DMS 273 treated with DMSO at 0.1 percent for 48 hours (cell line): ENCODE data around the gene MTNR1B.
A peak's percentile ranks its signal among the peaks of the same experiment; 100 is the strongest.

Experiments
- DNase-seq: peaks from one replicate; lab custom pipeline; 2025; lab: John Stamatoyannopoulos, UW

The MTNR1B gene

GRCh38 chr11:92969634-92970347 lies at the start of gene MTNR1B:
Gene MTNR1B (plus strand): TSS chr11:92969651. CDS start chr11:92969726, 75 bp downstream.
- no peak for DNase-seq

DNA sequence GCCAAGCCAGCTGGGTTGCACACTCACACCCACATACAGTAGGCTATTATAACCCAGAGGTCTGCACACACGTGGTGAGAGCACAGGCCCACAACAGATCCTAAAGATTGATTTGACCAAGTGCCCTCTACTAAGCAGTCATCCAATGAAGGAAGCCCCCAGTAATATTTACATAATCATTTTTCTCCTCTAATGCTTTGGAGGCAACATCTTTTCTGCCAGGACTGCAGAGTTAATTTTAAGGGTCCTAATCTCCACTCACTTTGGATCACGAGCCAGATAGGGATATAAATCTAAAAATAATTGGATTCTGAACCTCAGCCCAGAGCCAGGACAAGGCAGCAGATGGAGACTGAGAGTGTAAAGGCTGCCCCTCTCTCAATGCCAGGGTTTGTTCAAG lies 49.1 kb upstream of the MTNR1B start:
- peak; percentile 12 for DNase-seq

DNA sequence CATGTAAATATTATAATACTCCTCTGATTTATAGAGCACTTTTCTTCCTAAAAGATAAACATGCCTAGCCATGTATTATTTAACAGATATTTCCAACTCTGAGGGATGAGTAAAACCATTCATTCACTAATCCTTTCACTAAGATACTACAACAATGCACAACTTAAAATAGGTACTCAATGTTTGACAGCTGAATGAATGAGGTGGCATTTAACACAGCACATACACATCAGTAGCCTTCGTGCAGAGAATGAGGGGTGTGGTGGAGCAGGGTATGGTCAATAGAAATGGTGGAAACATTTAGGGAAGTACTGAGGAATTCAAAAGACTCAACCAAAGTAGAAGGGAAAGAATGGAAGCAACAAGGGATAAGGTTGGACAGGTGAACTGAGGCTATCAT lies 46.7 kb upstream of the MTNR1B start:
- DNase-seq: no peak

GRCh38 chr11:92929246-92929645 lies 40.2 kb upstream of the MTNR1B start:
- DNase-seq: no peak

GRCh38 chr11:92929653-92930052 lies 39.8 kb upstream of the MTNR1B start:
- DNase-seq: no peak

DNA sequence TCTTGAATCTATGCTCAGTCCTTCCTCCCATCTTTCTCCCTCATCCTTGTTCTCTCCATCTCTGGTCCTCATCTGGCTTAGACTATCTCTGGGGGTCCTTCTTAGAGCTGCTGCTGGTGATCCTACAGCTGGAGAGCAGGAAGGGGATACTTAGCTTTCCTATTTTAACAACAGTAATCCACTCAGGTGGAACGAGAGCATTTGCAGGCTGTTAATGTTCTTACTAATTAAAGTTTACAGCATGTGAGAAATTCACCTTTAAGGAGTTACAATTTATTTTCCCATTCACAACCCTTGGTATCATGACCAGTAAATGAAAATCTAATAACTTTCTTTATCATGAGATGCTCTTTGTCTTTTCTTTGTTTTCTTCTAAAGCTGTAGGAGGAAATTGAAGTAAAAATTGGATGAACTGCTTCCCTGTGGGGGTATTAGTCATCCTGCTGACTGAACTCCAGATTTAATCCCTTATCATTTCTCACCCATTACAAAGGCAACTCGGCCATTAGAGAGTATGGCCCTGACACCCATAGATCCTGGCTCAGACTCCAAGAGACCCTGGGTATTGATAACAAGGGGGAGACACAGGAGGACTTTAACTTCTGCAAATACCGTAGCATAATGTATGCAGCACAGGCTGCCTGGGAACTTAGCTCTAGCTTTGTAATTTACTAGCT lies 37.6 kb upstream of the MTNR1B start:
- DNase-seq: no peak

GRCh38 chr11:92939305-92939704 lies 30.1 kb upstream of the MTNR1B start:
- no peak for DNase-seq

DNA sequence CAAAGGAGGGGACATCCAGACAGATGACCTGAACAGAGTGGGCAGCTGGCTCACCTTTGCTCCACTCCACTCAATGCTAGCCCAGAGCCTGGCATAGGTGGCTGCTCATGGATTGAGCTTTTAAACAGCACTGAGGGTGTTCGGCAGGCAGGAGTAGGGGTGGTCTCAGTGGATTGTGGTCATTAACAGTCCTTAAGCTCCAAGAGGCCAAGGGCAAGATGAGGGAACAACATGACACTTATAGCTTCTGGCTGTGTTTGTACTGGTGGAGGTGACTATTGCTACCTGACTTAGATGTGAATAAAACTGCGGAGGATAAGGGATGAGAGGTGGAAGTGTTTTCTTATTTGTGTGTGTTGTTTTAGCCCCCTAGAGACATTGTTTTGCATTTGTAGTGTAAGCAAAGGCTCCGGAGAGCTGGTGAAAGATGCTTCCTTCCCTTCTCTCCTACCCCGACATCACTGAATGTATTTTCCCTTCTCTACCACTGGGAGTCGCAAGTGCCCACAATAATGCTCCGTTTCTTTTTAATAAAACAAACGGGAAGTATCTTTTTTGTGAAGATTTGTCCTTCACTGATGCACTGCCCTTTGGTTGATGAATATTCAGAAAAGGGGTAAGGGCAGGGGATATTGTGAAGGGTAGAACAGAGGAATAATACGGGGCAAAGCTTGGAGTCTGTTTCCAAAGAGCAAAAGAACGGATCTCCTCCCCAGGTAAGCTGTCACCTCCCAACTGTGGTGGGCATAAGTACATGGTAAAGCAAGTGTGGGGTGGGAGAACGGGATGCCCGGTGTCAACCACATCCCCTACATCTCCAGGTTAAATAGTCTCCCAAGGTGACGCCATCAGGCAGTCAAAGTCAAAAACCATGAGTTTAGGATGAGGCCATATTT lies 27.5 kb upstream of the MTNR1B start:
- DNase-seq: no peak

- DNase-seq: no peak
Measured at GRCh38 chr11:92946707-92947106, 22.7 kb upstream of the MTNR1B start.

DNA sequence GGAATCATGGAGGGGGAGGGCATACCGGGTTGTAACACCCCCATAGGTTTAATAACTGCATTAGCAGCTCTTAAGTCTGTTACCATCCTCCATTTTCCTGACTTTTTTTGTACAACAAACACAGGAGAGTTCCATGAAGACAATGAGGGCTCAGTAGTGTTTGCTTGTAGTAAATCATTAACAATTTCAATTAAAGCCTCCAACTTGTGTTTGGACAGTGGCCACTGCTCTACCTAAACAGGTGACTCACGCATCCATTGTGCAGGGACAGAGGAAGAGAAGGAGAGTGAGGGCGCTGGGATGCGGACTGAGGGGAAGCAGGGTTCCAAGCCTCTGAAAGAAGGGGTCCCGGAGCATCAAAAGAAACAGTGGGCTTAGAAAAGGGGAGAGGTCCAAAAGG lies 21.3 kb upstream of the MTNR1B start:
- no peak for DNase-seq

DNA sequence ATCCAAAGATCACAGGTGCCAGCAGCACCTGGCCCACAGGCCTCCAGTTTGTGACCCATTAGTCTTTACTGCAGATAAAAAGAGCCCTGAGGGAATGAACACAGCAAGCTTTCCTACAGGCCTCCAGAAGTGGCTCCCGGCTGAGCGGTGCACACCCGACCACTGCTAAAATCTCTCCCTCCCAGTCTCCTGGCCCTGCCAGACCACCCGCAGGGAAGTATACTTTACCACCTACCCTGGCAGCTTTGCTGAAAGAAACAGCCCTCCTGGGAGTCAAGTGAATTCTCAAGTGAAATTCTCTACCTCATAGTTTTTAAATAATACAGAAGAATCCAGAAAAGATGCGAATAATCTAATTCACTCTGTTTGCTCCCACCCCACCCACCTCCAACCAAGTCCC lies 15.4 kb upstream of the MTNR1B start:
- DNase-seq: no peak

DNA sequence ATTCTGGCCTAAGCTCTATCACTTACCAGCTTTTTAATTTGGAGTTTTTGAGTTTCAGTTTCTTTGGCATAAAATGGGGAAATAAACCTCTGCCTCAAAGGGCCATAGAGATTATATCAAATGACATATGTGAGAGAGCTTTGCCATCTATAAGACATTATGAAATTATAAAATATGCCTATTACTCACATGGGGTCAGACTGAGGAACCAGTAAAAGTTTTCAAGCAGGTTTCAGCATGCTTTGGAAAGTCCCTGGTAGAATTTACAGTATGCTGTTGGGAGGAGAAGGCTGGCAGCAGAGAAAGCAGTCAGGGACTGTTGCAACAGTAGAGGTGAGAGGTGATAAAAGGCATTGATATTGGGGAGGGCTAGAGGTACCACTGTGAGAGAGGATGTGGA lies 13.6 kb upstream of the MTNR1B start:
- no peak for DNase-seq

DNA sequence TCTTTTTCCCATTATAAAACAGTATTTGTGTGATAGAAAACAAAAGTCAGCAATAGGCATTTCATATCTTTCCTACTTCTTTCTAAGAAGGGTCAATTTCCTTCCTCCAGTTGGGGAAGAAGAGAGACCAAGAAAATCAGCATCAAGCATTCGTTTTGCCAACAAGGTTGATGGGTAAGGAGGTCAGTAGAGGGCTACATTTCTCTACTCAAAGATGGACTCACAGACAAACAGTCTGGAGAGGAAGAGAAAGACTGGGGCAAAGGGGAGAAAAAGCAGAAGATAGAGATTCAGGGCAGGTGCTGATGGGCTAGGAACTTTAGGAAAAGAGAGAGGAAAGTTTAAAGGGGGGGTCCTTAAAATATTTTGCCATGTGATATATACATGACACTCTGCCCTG lies 8.6 kb upstream of the MTNR1B start:
- no peak for DNase-seq

GRCh38 chr11:92962446-92962845 lies 7.0 kb upstream of the MTNR1B start:
- no peak for DNase-seq

DNA sequence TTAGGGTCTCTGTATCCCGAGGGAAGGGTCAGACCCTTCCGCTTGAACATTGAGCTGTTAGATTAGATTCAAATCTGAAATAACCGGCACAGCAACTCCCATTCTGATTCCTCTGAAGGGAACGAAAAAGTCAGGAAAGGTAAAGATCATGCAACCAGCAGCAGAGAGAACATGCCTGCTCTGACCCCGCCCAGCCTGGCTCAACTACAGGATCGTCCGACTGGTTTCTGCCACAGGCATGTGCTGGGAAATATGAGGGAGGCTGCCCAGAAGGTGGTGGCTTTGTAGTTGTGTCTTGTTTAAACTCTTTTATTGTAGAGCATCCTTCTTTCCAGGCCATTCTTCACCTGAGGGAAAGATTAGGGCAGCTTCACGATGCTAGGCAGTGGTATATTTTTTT lies 5.0 kb upstream of the MTNR1B start:
- no peak for DNase-seq

DNA sequence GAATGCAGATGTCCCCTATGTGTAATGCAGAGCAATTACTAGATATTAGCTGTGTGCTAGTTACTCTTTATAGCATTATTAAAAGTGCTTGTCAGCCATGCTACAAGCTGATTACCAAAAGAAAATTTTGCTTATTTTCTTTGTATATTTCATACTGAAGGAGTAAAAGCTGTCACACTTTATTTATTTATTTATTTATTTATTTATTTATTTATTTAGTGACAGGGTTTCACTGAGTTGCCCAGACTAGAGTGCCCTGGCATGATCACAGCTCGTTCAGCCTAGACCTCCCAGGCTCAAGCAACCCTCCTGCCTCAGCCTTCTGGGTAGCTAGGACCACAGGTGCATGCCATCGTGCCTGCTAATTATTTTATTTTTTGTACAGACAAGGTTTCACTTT lies 4.3 kb upstream of the MTNR1B start:
- DNase-seq: no peak

DNA sequence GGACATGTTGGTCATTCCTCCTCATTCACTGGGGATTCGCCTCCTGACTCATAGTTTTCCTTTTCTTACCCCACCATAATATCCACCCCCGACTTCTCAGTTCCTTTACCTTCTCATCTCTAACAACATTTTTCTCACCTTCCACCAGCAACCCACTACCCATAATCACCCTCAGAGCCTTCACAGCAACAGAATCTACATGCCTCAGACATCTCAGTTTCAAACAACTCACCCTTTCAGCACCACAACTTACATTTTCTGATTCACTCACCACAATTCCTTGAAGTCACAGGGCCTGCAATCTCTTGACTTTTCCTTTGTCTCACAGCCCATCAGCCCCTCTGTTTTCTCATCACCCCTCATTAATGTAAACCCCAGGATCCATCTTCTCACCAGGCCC lies 2.3 kb upstream of the MTNR1B start:
- DNase-seq: no peak

DNA sequence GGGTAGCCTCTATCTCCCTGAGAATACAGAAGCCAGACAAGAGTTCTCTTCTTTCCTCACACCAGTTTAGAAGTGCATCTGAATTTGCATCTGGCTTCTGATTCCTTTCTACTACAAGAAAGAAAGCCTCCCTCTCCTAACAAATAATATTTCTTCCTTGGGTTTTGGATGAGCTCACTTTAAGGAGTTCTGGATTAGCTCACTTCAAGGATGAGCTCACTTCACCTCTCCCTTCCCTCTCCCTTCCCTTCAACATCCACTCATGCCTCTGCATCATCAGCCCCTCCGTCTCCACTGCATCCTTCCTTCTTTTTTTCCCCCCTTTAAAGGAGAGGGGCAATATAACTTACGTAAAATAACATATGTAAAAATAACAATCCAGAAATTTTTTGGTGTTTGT lies 1.6 kb upstream of the MTNR1B start:
- no peak for DNase-seq

- no peak for DNase-seq
Measured at GRCh38 chr11:92969293-92969633, 188 bp upstream of the MTNR1B start.

DNA sequence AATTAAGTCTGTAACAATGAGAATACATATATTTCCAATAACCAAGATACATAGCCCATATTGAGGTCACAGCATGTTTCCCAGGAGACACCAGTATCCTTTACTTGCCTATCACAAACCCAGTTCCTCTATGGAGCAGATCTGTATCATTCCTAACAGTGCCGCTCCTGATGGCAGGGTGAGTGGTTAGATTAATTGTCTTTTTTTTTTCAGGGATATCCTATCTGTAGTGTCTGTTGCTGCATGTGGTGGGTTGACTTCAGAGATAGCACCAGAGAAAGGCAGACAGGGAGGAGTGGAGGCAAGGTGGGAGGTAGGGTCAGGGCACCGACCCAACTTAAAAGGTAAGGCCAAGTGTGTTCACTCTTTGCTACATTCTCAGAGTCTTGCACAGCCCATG lies 2.8 kb downstream of the MTNR1B start:
- no peak for DNase-seq

GRCh38 chr11:92975285-92975684 lies 5.8 kb downstream of the MTNR1B start:
- DNase-seq: peak; percentile 31

GRCh38 chr11:92976681-92977080 lies 7.2 kb downstream of the MTNR1B start:
- DNase-seq: no peak

DNA sequence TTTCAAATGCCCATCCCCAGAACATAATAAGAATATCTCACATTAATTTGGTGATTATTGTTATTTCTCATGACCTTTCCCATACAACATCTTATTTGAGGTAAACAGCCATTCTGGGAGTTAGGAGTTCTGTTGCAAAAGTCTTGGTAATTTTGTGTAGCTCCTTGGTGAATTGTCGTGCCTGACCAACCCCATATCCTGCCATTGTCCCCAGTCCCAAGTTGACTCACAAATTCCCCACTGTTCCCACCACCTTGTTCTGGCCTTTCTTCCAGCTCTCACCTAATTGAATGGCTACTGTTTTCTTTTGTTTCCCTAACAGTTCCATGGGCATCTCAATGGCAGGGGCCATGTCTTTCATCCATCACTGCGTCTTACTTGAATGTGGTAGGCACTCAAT lies 8.0 kb downstream of the MTNR1B start:
- DNase-seq: no peak
